ENCODE data around the gene PACSIN2.
"Not testable (repeated sequence)": the region's sequence is repeated elsewhere in the genome, so short reads cannot be mapped to it uniquely, and the experiment has no call there.

Gene PACSIN2

GRCh38 chr22:43036282-43036829 lies 21.4 kb upstream of the PACSIN2 start:
- no peak for TF ChIP-seq CTCF (IDR thresholded peaks at IDR 0.05)
- Histone ChIP-seq H3K4me1 (peaks cover 0 to 10% (median 6%) of the 10 kb centered on the region in 4 donors), H3K4me3 (no peak overlapping the region), H3K27ac (peak overlapping the region in 1 of 2 donors; percentile 22), H3K27me3 (no peaks in the 10 kb centered on the region), H3K36me3 (no peaks in the 10 kb centered on the region), H3K9me3 (no peaks in the 10 kb centered on the region)
- DNase-seq, result peak; percentile 62 to 78
- intact Hi-C loops (cut with DNase I; ENCODE audit: low total_unique reads), result loop anchor here (10.0 kb wide), 1 partner anchor 62 kb away; no protein-coding TSS in a partner anchor

- Histone ChIP-seq H3K27ac (no peak overlapping the region), H3K36me3 (no peaks in the 10 kb centered on the region), H3K4me3 (no peak overlapping the region), H3K9me3 (no peaks in the 10 kb centered on the region), H3K27me3 (no peaks in the 10 kb centered on the region), H3K4me1 (peaks cover 0 to 10% (median 6%) of the 10 kb centered on the region in 4 donors)
- TF ChIP-seq CTCF (IDR thresholded peaks at IDR 0.05), result no peak
- intact Hi-C loops (cut with DNase I; ENCODE audit: low total_unique reads), result loop anchor here (10.0 kb wide), 1 partner anchor 60 kb away; no protein-coding TSS in a partner anchor
- no peak for DNase-seq
Observed at GRCh38 chr22:43035250-43035649, 20.3 kb upstream of the PACSIN2 start.

GRCh38 chr22:43031617-43032016 lies 16.7 kb upstream of the PACSIN2 start:
- TF ChIP-seq CTCF (IDR thresholded peaks at IDR 0.05), result no peak
- Histone ChIP-seq H3K36me3 (no peaks in the 10 kb centered on the region), H3K27me3 (no peaks in the 10 kb centered on the region), H3K27ac (no peak overlapping the region), H3K4me3 (no peak overlapping the region), H3K4me1 (peaks cover 0 to 10% (median 7%) of the 10 kb centered on the region in 4 donors), H3K9me3 (no peaks in the 10 kb centered on the region)
- DNase-seq, result no peak
- intact Hi-C loops (cut with DNase I; ENCODE audit: low total_unique reads), result loop anchor here (10.0 kb wide), 1 partner anchor 57 kb away; no protein-coding TSS in a partner anchor

GRCh38 chr22:43018615-43019014 lies 3.7 kb upstream of the PACSIN2 start:
- Histone ChIP-seq H3K36me3 (no peaks in the 10 kb centered on the region), H3K4me3 (no peak overlapping the region), H3K27me3 (no peaks in the 10 kb centered on the region), H3K27ac (no peak overlapping the region), H3K9me3 (no peaks in the 10 kb centered on the region), H3K4me1 (peaks cover 0 to 11% (median 3%) of the 10 kb centered on the region in 4 donors)
- TF ChIP-seq CTCF (IDR thresholded peaks at IDR 0.05), result no peak
- intact Hi-C loops (cut with DNase I; ENCODE audit: low total_unique reads), result loop anchor here (10.0 kb wide), 2 partner anchors 114 to 154 kb away; no protein-coding TSS in a partner anchor
- no peak for DNase-seq

- H3K9me3 ChIP-seq, result no peaks in the 10 kb centered on the region
- peaks cover 0 to 19% (median 10%) of the 10 kb centered on the region in 4 donors for H3K4me1 ChIP-seq
- no peak for TF ChIP-seq CTCF (IDR thresholded peaks at IDR 0.05)
- no peaks in the 10 kb centered on the region for H3K27me3 ChIP-seq
- H3K4me3 ChIP-seq, result no peak overlapping the region
- DNase-seq, result no peak
- intact Hi-C loops (cut with DNase I; ENCODE audit: low total_unique reads), result loop anchor here (10.0 kb wide), 2 partner anchors 113 to 153 kb away; no protein-coding TSS in a partner anchor
- H3K27ac ChIP-seq, result no peak overlapping the region
- no peaks in the 10 kb centered on the region for H3K36me3 ChIP-seq
Observed at GRCh38 chr22:43017525-43018460, 2.8 kb upstream of the PACSIN2 start.

- H3K27ac ChIP-seq, H3K27me3 ChIP-seq, H3K9me3 ChIP-seq, H3K4me3 ChIP-seq, DNase-seq, H3K36me3 ChIP-seq: not testable (repeated sequence)
- intact Hi-C loops (cut with DNase I; ENCODE audit: low total_unique reads), result loop anchor here (10.0 kb wide), 2 partner anchors 111 to 151 kb away; no protein-coding TSS in a partner anchor
- peaks cover 0 to 32% (median 15%) of the 10 kb centered on the region in 4 donors for H3K4me1 ChIP-seq
Observed at GRCh38 chr22:43016150-43016549, 1.2 kb upstream of the PACSIN2 start.
